Colon (tissue), 2 donors: ENCODE data around the gene GJB4.
"Not testable (repeated sequence)": the region's sequence is repeated elsewhere in the genome, so short reads cannot be mapped to it uniquely, and the experiment has no call there.

Experiments used
- FAIRE-seq: peaks from 2 replicates; lab custom pipeline; 2012; peaks lifted over from hg19 to GRCh38; lab: Jason Lieb, UNC
- donor health status: control.
- donor health status: control.

GJB4 gene

DNA sequence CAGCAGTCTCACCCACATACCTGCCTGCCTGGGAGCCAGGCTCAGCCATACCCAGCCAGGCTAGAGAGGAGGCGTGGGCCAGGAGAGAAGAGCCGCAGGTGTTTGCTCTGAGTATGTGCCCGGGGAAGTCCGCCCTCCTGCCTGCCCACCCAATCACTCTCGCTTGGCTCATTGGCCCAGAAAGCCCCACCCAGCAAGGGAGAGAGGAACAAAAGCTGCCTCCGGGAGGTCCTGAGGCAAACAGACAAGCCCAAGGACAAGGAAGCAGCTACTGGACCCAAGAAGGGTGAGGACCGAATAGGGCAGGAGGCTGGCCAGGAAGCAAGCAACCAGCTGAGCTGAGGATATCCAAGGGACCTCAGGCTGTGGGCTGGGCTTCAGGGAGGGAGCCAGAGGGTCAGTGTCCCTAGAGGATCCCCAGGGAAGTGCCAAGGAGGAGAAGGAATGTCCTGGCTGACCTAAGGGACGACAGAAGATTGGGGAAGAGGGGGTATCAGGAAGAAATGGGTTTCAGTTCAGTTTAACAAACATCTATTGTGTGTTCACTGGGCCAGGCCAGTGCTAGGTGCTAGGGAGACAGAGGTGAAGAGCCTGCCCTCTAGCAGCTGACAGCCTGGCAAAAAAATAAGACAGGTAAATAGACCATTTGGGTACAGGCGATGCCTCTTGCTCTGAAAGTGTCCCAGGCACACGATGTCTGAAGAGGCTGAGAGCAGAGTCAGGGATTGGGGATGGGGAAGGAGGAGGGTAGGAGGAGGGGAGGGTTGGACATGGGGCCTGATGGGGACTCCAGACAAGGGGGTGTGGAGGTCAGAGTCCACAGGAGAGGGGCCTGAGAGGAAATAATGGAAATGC is at the start of gene GJB4:
Gene GJB4 (plus strand): TSS at position 238 of the 855 bp plus-strand sequence. CDS start 1,515 bp downstream, outside the sequence.
- FAIRE-seq = no peak

DNA sequence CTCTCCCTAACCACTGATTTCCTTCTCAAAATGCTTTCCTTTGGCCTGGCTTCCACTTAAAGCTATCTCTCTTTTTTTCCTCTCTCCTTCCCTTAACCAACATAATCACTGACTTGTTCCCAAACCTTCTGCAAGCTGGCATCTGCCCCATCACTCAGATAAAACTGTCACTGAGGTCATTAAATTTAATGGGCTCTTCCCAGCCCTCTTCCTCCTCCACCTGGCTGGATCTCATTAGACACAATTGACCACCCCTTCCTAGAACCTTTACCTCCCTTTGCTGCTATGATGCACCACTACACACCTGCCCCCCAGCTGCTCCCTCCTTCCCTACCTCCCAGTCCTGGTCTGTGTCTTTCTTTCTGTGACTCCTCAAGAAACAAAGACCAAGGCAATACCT is 48.7 kb upstream of the GJB4 start:
- FAIRE-seq = no peak

DNA sequence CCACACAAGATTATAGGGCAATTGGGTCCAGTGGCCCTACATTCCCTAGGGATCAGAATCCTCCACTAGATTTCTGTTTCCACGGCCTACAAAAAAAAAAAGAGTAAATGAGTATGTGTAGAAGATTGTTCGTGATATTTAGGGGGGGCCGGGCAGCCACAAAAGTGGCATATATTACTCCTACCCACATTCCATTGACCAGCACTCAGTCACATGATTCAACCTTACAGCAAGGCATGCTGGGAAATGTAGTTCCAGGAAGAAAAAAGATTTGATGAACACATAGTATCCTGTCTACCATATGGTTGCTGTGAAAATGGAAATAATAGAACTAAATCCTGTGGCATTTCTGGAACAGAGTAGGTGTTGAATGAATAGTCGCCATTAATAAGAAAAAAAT is 48.1 kb upstream of the GJB4 start:
- FAIRE-seq = no peak

DNA sequence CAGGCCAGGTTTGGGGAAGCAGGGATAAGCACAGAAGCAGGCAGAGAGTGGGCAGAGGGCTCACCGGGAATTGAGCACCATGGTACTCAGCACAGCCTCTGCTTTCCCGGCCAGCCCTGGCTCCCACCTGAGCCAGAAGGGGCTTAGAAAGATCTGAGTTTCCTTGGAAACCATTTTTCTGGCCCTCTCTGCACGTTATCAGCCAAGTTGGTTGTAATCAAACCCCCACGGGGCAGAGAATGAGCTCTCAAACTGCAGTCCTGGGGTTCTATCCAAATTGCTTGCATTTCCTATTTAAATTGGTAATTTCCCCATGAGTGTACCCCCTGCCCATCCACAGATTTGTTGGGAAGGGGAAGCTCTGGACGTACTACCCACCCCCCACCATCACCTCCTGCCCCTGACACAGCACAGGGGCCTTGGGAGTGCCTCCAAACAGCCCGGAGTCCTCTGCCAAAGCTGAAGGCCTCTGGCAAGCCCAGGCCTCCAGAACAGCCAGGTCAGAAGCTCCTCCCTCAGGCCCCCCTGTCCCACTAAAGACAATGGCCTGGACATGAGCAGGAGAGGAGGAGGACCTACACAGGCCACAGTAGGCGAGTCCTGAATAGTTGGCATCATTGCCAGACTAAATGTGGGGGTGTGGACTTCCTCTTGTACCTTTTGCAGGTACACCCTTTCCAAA is 47.4 kb upstream of the GJB4 start:
- FAIRE-seq = no peak

DNA sequence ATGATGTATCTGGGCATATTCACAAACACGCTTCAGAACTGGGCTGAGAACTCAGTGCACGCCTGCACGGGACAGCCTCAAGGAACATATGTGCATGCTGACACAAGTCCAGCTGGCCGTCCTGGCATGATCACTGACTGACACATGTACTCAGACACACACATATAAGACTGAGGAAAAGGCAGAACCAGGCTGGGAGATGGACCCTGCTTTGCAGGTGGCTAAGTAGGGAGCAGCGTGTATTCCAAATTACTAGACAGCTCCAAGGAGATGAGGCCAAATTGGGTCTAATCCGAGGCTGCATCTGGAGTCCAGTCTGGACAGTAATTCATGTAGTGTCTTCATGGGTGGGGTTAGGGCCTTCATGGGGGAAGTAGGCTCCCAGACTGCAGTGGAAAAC is 46.1 kb upstream of the GJB4 start:
- FAIRE-seq = no peak

DNA sequence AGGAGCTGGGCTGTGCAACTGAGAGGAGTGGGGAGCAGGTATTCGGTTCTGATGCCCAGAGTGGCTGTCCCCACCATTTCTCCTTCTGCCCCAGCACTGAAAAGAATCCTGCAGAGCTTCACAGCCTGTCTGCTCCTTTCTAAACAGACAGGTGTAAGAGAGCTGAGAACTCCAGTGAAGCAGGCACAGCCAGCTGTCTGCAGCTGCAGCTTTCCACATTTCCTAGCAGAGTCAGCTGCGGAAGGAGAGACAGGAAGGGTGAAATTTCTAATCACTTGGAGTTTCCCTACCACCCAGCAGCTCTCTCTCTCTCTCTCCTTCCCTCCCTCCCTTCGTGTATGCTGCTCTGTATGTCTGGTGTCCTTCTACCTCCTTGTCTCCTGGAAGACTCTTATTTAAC is 45.2 kb upstream of the GJB4 start:
- FAIRE-seq = no peak

DNA sequence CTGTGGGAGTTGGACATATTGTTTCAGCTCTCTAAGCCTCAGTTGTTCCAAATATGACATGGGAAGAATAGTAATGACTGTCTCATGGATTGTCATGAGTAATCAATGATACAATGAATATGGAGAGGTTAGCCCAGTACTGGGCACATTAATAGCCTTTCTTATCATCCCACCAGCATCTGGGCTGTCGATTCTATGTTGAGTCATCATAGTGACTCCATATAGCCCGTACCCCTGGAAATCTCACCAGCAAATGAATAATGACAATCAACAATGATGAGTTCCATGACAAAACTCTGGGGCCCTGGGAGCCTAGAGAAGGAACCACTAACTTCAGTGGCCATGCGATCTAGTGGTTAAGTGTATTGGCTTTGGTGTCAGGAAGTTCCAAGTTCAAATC is 44.4 kb upstream of the GJB4 start:
- no peak for FAIRE-seq

DNA sequence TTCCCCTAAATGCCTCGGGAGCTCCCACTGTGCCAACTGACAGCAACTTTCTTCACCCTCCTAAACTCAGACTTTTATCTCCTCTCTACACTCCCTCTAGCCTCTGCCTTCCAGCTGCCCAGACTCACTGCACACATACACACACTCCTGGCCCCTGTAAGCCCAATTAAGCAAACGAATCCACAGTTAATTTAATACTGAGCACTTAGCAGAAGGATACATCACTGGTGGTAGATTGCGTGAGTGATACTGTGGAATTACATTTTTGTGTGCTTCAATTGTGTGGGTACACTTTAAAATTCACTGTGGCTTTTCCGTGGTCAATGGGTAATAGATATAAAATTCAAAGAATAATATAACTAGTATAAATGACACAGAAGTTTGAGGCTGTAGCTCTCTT is 38.3 kb upstream of the GJB4 start:
- no peak for FAIRE-seq

DNA sequence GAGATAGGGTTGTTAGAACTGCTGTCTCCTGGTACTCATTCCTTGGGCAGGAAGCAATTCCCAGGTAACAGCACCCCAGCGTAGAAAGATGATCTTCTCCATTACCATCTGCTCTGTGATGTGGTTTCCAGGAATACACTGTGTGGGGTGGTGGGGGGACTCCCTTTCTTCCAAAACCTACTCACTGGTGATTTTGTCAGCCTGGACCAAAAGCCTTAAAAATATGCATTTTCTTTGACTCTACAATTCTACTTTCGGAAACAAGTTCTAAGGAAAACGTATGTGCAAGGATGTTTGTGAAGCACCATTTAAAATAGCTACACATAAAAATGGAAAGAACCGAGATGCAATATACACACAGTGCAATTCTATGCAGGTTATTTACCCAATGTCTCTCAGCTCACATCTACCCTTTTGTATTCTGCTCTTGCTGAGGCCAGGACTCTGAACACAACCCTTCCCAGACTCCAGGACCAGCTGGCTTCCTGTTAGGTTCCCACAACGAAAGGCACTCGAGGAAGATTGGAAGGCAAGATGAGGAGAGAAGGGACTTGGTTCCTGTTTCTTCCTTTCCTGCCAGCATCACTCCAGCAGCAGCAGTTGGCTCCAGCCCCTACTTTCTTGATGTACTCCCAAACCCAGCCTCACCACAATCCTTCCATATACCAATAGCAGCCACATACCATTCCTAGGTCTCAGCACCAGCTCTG is 37.7 kb upstream of the GJB4 start:
- no peak for FAIRE-seq

DNA sequence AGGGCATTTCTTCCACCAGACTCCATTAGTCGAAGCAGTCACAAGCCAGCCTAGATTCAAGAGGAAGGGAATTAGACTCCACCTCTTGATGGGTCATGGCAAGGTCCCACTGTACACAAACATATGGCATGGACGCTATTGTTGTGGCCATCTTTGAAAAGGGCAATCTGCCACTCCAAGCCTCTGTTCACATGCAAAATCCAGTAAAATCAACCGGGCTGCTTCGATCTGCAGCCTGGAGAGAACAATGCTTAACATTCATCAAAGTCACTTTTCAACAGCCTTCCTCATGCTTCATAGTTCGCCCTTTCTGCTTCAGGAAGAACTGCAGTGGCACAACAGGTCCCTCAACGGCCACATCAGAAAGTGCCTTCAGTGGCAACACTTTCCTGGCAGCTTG is 32.7 kb upstream of the GJB4 start:
- FAIRE-seq = no peak

DNA sequence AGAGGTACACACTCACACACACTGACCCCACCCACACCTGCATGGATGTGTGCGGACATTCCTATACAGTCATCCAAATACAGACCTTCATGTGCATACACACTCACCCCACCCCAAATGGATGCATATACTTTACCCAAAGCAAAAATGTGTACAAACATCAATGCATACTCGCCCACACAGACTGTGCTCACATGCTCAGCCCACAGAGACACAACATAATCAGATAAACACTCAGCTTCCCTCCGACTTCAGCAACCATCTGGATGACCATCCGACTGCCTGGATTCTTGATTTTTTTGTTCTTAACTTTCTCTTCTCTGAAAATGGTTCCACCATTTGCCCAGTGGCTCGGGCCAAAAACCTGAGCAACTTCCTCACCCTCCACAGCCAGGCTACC is 29.1 kb upstream of the GJB4 start:
- no peak for FAIRE-seq

DNA sequence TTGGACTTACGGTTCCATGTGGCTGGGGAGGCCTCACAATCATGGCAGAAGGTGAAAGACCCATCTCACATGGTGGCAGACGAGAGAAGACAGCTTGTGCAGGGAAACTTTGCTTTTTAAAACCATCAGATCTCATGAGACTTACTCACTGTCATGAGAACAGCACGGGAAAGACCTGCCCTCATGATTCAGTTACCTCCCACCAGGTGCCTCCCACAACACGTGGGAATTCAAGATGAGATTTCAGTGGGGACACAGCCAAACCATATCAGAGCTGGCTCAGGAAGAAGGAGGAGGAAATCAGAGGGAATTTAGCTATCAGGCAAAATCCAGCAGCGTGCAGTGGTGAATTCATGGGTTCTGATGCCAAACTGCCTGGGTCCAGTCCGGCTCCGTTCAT is 26.7 kb upstream of the GJB4 start:
- not testable (repeated sequence) for FAIRE-seq

DNA sequence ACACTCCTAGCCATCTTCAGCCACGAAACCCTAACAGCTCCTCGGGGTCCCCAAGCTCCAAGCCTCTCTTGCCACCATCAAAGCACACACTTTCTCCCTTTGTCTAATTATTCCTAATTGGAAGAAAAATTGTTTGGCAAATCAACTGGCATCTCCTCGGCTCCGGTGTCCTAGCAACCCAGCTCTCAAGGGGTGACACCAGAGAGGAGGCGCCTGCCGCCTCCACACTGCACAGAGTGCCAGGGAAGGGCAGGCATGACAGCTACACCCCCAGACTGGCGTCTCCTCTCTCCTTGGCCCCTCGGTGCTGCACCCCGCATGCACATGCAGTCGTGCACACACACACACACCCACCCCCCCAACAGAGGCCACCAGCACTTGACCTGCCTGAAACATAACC is 22.8 kb upstream of the GJB4 start:
- no peak for FAIRE-seq

DNA sequence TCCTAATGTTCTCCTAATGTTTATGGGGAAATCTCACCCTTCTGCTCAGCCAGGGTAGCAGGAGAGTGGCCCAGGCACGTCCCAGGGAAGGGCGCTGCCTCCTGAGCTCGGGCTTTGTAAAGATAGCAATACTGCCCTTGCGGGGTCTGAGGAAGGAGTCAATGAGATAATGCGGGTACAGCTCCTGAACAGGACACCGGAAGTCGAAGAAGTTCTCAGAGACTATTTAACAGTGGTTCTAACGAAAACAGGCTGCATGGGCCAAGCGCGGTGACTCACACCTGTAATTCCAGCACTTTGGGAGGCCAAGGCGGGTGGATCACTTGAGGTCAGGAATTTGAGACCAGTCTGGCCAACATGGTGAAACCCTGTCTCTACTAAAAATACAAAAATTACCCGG is 22.3 kb upstream of the GJB4 start:
- FAIRE-seq = not testable (repeated sequence)

DNA sequence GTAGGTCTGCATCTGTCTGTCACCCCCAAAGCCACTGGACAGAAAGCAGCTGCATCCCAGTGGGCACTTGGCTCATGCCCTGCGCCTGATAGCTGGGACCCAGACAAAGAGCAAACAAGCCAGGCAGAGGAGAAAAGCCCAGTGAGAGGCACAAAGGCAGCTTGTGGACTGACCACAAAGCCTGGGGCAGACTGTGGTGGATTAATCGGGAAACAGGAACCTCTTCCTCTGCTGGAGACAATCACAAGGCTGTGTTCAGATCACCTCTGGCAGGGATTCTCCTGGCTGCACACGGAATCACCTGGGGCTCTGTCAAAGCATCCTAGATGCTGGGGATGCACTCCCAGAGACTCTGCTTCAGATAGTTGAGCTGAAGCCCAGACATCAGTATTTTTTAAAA is 19.9 kb upstream of the GJB4 start:
- no peak for FAIRE-seq

DNA sequence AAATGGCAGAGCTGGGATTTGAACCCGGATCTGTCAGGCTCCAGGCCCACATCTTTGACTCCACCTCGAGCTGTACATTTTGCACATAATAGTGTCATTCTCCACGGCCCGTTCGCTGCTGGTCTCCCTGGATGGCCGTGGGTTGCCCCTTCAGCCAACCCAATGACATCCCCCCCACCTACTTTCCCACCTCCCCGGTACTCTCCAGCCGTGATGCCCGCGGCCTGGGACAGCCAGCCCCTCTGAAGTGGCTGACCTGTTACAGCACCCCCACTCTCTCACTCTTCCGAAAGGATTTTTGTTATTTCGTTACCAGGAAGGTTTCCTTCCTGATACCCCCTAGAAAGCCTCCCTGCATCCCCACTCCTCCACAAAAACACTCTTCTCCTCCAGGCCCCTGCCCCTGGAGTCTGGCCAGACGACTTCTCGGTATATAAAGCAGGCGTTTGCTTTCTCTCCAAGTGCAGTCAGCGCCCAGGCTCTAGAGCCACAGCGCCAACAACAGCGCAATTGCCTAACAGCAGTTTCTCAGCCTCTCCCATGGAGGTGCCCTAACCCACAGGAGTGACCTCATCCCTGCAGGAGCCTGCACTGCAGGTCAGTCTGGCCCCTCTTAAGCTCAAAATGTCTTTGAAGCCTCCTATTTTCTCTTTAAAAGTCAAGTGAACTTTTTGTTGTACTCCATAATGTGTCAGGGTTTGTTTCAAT is 19.2 kb upstream of the GJB4 start:
- FAIRE-seq = no peak

DNA sequence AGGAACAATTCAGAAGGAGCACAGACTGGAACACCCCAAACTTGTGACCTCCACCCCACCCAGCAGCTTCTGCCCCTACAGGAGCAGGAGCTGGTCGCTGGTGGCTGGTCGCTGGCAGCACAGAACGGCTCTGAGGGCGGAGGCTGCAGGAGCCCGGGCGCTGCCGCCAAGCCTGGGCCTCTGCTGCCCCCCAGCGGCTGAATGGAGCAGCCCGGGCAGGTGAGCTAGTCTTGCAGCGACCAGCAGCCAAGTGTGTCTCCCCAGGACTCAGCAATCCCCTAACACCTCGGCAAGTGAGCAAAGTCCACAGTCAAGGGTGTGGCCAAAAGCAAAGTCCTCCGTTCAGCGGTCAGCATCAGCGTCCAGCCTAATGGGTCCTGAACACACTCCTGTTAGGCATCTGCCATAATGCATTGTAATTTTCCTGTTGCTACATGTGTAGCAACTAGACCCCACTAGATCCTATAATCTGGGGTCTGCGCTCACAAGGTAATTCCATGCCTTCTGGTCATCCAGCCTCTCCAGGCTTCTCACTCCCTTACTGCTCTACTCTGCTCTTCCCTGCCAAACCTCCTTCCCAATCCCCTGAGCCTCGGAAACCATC is 16.8 kb upstream of the GJB4 start:
- FAIRE-seq = no peak

DNA sequence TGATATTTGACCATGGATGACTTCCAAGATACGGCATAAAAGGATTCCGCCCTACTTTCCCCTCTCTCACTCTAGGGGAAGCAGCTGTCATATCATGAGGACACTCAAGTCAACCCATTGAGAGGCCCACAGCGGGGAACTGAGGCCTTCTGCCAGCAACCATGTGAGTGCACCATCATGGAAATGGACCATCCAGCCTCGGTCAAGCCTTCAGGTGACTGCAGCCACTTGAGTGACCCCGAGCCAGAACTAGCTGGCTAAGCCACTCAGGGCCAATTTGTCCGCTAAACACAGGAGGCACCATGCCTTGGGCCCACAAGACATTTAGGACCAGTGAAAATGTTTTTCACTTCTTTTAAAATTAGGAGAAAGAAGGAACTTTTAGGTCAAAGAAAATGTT is 15.8 kb upstream of the GJB4 start:
- no peak for FAIRE-seq

DNA sequence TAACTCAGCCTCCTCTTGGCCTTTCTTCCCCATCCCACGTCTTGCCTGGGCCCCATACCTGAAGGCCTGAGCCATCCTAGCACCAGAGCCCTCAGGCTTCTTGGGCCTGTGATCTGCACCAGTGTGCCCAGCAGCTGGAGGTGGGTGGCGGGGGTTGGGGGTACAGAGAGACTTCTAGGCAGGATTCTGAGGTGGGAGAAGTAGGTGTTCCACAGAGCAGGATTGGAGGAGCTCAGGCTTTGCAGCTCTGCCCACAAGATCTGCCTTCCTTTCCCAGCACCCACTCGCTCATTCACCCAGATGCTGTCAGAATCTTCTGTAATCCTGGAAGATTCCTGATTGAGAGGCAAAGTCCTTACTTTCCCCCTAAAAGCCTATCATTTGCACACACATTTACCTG is 14.7 kb upstream of the GJB4 start:
- FAIRE-seq = no peak

DNA sequence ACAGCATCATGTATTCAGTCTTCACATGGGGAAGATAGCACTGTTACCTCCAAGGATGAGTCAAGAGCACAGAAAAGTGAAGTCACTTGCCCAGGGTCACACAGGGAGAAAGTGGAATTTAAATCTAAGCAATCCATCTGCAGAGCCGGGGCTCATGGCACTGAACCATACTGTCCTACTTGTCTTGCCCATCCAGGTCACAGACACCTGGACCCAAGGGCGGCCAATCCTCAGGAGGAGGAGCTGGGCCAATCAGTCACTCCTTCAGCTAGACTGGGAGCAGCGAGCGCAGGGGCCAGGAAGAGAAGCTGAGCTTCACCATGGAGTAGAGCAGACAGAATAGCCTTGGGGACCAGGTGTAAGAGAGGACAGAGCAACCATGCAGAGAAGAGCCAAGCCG is 13.9 kb upstream of the GJB4 start:
- no peak for FAIRE-seq

DNA sequence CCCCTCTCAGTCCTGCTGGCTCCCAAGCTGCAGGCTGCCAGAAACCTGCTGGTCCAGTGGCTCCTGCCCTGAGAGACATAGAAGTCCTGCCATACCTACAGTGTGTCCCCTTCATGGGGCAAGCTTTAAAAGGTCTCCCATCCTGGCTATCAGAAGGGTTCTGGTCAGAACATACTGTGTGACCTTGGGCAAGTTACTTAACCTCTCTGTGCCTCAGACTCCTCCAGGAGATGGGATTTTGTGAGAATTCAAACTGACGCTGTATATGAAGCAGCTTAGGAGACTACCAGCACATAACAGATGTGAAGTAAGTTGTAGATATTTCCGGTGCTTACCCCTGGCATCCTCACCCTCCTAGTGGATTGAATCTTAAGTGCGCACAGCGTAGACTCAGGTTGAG is 13.4 kb upstream of the GJB4 start:
- FAIRE-seq = no peak
